Measurements from ENCODE around the gene CAMTA1. TPM values are rescaled to one million over a fixed set of nuclear protein-coding genes. Genes with fewer than 3 reads are reported as not detected.

CAMTA1 gene
- total RNA-seq, 1 donor from 2014 or later: 81.6 TPM

GRCh38 chr1:7006996-7007871 lies 222.0 kb downstream of the CAMTA1 start:
- H3K27ac Mint-ChIP-seq (ENCODE audit: unreplicated experiment): no peak overlapping the region
- H3K36me3 Mint-ChIP-seq (ENCODE audit: unreplicated experiment): no peaks in the 10 kb centered on the region
- DNase-seq (ENCODE audit: extremely low spot score, unreplicated experiment): peak; percentile 60
- no peaks in the 10 kb centered on the region for H3K9me3 Mint-ChIP-seq (ENCODE audit: unreplicated experiment)
- no peak for TF ChIP-seq CTCF (IDR thresholded peaks at IDR 0.05)
- peaks cover 29% of the 10 kb centered on the region for H3K27me3 Mint-ChIP-seq (ENCODE audit: unreplicated experiment)
- no peak overlapping the region for H3K4me3 Mint-ChIP-seq (ENCODE audit: unreplicated experiment)
- H3K4me1 Mint-ChIP-seq (ENCODE audit: unreplicated experiment): no peaks in the 10 kb centered on the region

GRCh38 chr1:7007902-7008301 lies 222.6 kb downstream of the CAMTA1 start:
- no peak for TF ChIP-seq CTCF (IDR thresholded peaks at IDR 0.05)
- no peak overlapping the region for H3K4me3 Mint-ChIP-seq (ENCODE audit: unreplicated experiment)
- DNase-seq (ENCODE audit: extremely low spot score, unreplicated experiment): peak; percentile 70
- H3K4me1 Mint-ChIP-seq (ENCODE audit: unreplicated experiment): no peaks in the 10 kb centered on the region
- no peak overlapping the region for H3K27ac Mint-ChIP-seq (ENCODE audit: unreplicated experiment)
- no peaks in the 10 kb centered on the region for H3K36me3 Mint-ChIP-seq (ENCODE audit: unreplicated experiment)
- H3K27me3 Mint-ChIP-seq (ENCODE audit: unreplicated experiment): peaks cover 29% of the 10 kb centered on the region
- H3K9me3 Mint-ChIP-seq (ENCODE audit: unreplicated experiment): no peaks in the 10 kb centered on the region

GRCh38 chr1:7008331-7008730 lies 223.1 kb downstream of the CAMTA1 start:
- H3K27me3 Mint-ChIP-seq (ENCODE audit: unreplicated experiment): peaks cover 27% of the 10 kb centered on the region
- H3K4me3 Mint-ChIP-seq (ENCODE audit: unreplicated experiment): no peak overlapping the region
- H3K9me3 Mint-ChIP-seq (ENCODE audit: unreplicated experiment): no peaks in the 10 kb centered on the region
- no peak for TF ChIP-seq CTCF (IDR thresholded peaks at IDR 0.05)
- H3K36me3 Mint-ChIP-seq (ENCODE audit: unreplicated experiment): no peaks in the 10 kb centered on the region
- no peaks in the 10 kb centered on the region for H3K4me1 Mint-ChIP-seq (ENCODE audit: unreplicated experiment)
- peak; percentile 42 for DNase-seq (ENCODE audit: extremely low spot score, unreplicated experiment)
- no peak overlapping the region for H3K27ac Mint-ChIP-seq (ENCODE audit: unreplicated experiment)

- Mint-ChIP-seq H3K36me3 (ENCODE audit: unreplicated experiment) (no peaks in the 10 kb centered on the region), H3K9me3 (ENCODE audit: unreplicated experiment) (no peaks in the 10 kb centered on the region), H3K4me3 (ENCODE audit: unreplicated experiment) (no peak overlapping the region), H3K27ac (ENCODE audit: unreplicated experiment) (no peak overlapping the region), H3K4me1 (ENCODE audit: unreplicated experiment) (no peaks in the 10 kb centered on the region), H3K27me3 (ENCODE audit: unreplicated experiment) (peaks cover 22% of the 10 kb centered on the region)
- DNase-seq (ENCODE audit: extremely low spot score, unreplicated experiment): peak; percentile 79
- TF ChIP-seq CTCF (IDR thresholded peaks at IDR 0.05): no peak
Measured at GRCh38 chr1:7008975-7009740, 223.9 kb downstream of the CAMTA1 start.
